ENCODE results near the gene ZNF699. TPM values are rescaled to one million over a fixed set of nuclear protein-coding genes. Genes with fewer than 3 reads are reported as not detected.

The ZNF699 gene
- polyA plus RNA-seq, 1 of the 3 experiments (the other 2 are of a cell fraction): 0.97 TPM

GRCh38 chr19:9309139-9309973, at the start of gene ZNF699 (continued):
- peak; percentile 45 for TF ChIP-seq MXI1 (IDR thresholded peaks at IDR 0.05; ENCODE audit: low read depth, low read length)
- TF ChIP-seq FOXJ3 (CRISPR knock-in tag; IDR thresholded peaks at IDR 0.05): no peak

- DNase-seq: peak; percentile 50
- Histone ChIP-seq H3K4me2 (no peak overlapping the region), H3K9me2 (no peaks in the 10 kb centered on the region), H3F3A (replicated peaks; ENCODE audit: insufficient read depth) (no peaks in the 10 kb centered on the region), H3K9ac (no peak overlapping the region), H3K4me3 (ENCODE audit: low read depth in 2 of 2, low read length in 1 of 2) (no peak overlapping the region), H3K4me1 (ENCODE audit: control insufficient read depth in 1 of 2, insufficient read depth in 2 of 2, low read depth in 1 of 2, low read length in 1 of 2) (no peaks in the 10 kb centered on the region), H4K20me1 (ENCODE audit: insufficient read depth) (no peaks in the 10 kb centered on the region), H3K79me2 (ENCODE audit: insufficient read depth) (no peaks in the 10 kb centered on the region), H2AFZ (ENCODE audit: low read depth) (no peak overlapping the region), H3K36me3 (replicated peaks in 1 of 2; ENCODE audit: control insufficient read depth in 1 of 2, insufficient read depth in 2 of 2, low read length in 1 of 2) (peaks cover 0 to 24% of the 10 kb centered on the region in 2 experiments), H3K9me3 (peaks cover 10% of the 10 kb centered on the region; the same call in 1 of the 2 replicates), H3K27ac (ENCODE audit: low read depth in 2 of 2, low read length in 1 of 2) (no peak overlapping the region), H3K27me3 (ENCODE audit: insufficient read depth) (no peaks in the 10 kb centered on the region)
- ChIA-PET POLR2A (no interaction called here), CTCF (no interaction called here)
- 63% methylated on average over 2 of the region's 2 CpGs for WGBS (ENCODE audit: low lambda C conversion rate)
- TF ChIP-seq FOXM1 (IDR thresholded peaks at IDR 0.05; ENCODE audit: low read depth): no peak
- no peak for TF ChIP-seq IRF3 (IDR thresholded peaks at IDR 0.05; ENCODE audit: low read depth, low read length)
- TF ChIP-seq RFX5 (IDR thresholded peaks at IDR 0.05; ENCODE audit: low read length): no peak
- TF ChIP-seq FOSL2 (IDR thresholded peaks at IDR 0.05; ENCODE audit: borderline replicate concordance, low read depth): no peak
- no peak for TF ChIP-seq SIN3A (IDR thresholded peaks at IDR 0.05; ENCODE audit: borderline replicate concordance, low read depth, low read length)
- TF ChIP-seq NRF1 (IDR thresholded peaks at IDR 0.05; ENCODE audit: low read depth, low read length): no peak
- no peak for TF ChIP-seq RAD21 (IDR thresholded peaks at IDR 0.05; ENCODE audit: low read length)
- no peak for TF ChIP-seq ELF1 (IDR thresholded peaks at IDR 0.05)
- no peak for TF ChIP-seq TCF12 (IDR thresholded peaks at IDR 0.05)
- no peak for TF ChIP-seq USF2 (IDR thresholded peaks at IDR 0.05; ENCODE audit: borderline replicate concordance, low read depth, low read length)
- no peak for TF ChIP-seq YY1 (IDR thresholded peaks at IDR 0.05; ENCODE audit: low read depth)
- no peak for TF ChIP-seq MEF2A (IDR thresholded peaks at IDR 0.05; ENCODE audit: borderline replicate concordance, low read depth)
- no peak for TF ChIP-seq JUND (IDR thresholded peaks at IDR 0.05)
- no peak for TF ChIP-seq GABPA (IDR thresholded peaks at IDR 0.05; ENCODE audit: low read depth)
- no peak for TF ChIP-seq POLR2AphosphoS5 (IDR thresholded peaks at IDR 0.05; ENCODE audit: low read depth, low read length)
- TF ChIP-seq FOXJ3 (CRISPR knock-in tag; IDR thresholded peaks at IDR 0.05): no peak
- TF ChIP-seq TEAD4 (IDR thresholded peaks at IDR 0.05; ENCODE audit: borderline replicate concordance, insufficient read depth): no peak
- TF ChIP-seq TAF1 (IDR thresholded peaks at IDR 0.05; ENCODE audit: borderline replicate concordance, low read depth, low read length): no peak
- no peak for TF ChIP-seq SMC3 (IDR thresholded peaks at IDR 0.05; ENCODE audit: low read depth, low read length)
- TF ChIP-seq USF1 (IDR thresholded peaks at IDR 0.05; ENCODE audit: borderline replicate concordance, low read depth): no peak
Observed at GRCh38 chr19:9354651-9355050, 45.0 kb upstream of the ZNF699 start.
